Lower leg skin (tissue), 4 donors: Measurements from ENCODE around the gene SLIT3. TPM values are rescaled to one million over a fixed set of nuclear protein-coding genes. Genes with fewer than 3 reads are reported as not detected.

Source experiments
- DNase-seq, 2 donors: peaks; one replicate each; pipeline ENCODE4 v3.0.0-alpha.2; 2019; ENCODE audit warnings: low spot score in 2 of 2
- H3K4me3 ChIP-seq: fragments of 200-600 bp; sonication (generic); 2 replicates; pipeline ENCODE4 v1.5.1; 2017; ENCODE audit warnings: mild to moderate bottlenecking, low read depth; ENCODE audit not compliant: poor library complexity, severe bottlenecking
- CTCF ChIP-seq, 3 donors: fragments of 450-650 bp; IDR thresholded peaks; one replicate each; pipeline ENCODE4 v1.5.1; 2016; ENCODE audit warnings: antibody characterized with exemption in 3 of 3, mild to moderate bottlenecking in 3 of 3, moderate library complexity in 2 of 3
- POLR2A ChIP-seq, 2 donors: fragments of 450-650 bp; IDR thresholded peaks; one replicate each; pipeline ENCODE4 v1.6.1; 2016 to 2017; ENCODE audit warnings: antibody characterized with exemption in 2 of 2, mild to moderate bottlenecking in 1 of 2, moderate library complexity in 1 of 2
- WGBS, 2 donors: methylation state at CpG; one replicate each; pipeline ENCODE4 v1.1.5; 2018; 5-methylcytosine and 5-hydroxymethylcytosine counted together
- intact Hi-C: fragments of 100-400 bp; cut with DNase I; formaldehyde crosslinking; loops from one replicate; pipeline ENCODE4 v1.15.0; 2023; ENCODE audit warnings: low total_unique reads
- total RNA-seq, 4 donors: library from RNA; depleted of rRNA; stranded (reverse); fragments of >200 nt; gene quantifications; one replicate each; pipeline ENCODE4 v1.1.0, GENCODE V29; 2016

Gene SLIT3
- total RNA-seq, 4 donors from 2014 or later = 12.4 to 66.0 (median 22.8) TPM

DNA sequence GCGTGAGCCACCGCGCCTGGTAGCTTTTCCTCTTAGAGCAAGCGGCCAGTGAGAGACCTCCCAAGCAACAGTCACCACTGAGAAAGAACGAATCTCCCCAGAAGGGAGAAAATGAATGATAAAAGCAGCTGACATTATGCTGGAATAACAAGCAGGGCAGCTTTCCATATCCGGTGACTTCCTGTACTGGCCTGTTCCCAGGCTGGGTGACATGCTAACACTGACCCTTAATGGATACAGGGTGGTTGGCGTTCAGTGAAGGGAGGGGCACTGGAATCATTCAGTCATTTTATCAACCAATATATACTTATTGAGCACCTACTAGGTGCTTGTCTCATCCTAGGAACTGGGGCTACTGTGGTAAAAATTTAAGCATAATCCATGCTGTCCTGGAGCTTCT is 364.4 kb downstream of the SLIT3 start:
- intact Hi-C loops = no loop called here
- DNase-seq = no peak
- WGBS, 2 donors = 77% methylated on average over 7 of the region's 7 CpGs
- TF ChIP-seq POLR2A (IDR thresholded peaks at IDR 0.05) = no peak
- no peak for TF ChIP-seq CTCF (IDR thresholded peaks at IDR 0.05)
- no peak overlapping the region for H3K4me3 ChIP-seq

DNA sequence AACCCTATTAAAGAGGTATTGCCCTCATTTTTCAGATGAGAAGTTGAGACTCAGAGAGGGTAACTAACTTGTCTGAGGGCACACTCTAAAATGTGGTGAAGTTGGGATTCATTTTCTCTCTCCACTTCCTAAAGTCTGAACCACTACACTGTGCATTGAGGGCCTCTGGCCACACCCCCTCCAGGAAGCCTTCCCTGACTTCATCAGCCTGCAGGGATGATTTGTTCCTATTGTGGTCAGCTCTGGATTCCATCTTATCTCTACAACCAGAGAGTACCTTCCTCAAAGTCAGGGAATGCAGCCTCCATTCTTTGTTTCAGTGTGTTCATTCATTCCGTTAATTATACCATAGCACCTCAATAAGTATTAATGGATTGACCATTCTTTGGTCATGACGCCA is 365.8 kb downstream of the SLIT3 start:
- no peak overlapping the region for H3K4me3 ChIP-seq
- 97 to 100% methylated on average over 2 of the region's 2 CpGs for WGBS, 2 donors
- DNase-seq = no peak
- intact Hi-C loops = no loop called here
- TF ChIP-seq CTCF (IDR thresholded peaks at IDR 0.05) = no peak
- TF ChIP-seq POLR2A (IDR thresholded peaks at IDR 0.05) = no peak

DNA sequence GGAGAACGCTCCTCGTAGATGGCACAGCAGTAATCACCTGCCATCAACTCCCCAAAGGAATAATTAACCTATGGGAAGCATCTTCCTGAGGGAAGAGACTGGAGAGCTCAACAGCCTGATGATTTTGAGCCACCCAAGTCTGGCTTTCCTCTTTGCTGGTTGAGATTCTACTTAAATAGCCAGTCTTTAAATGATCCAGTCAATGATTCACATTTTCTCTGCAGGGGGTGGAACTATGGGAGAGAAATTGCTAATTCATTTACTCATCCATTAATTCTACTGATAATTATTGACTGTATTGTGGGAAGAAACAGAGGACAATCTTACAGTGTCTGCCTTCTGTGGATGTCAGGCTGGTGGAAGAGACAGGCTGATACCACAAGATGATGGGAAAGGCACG is 366.8 kb downstream of the SLIT3 start:
- intact Hi-C loops = no loop called here
- DNase-seq = no peak
- 84 to 92% methylated on average over 3 of the region's 3 CpGs for WGBS, 2 donors
- TF ChIP-seq POLR2A (IDR thresholded peaks at IDR 0.05) (no peak), CTCF (IDR thresholded peaks at IDR 0.05) (no peak)
- H3K4me3 ChIP-seq = no peak overlapping the region

DNA sequence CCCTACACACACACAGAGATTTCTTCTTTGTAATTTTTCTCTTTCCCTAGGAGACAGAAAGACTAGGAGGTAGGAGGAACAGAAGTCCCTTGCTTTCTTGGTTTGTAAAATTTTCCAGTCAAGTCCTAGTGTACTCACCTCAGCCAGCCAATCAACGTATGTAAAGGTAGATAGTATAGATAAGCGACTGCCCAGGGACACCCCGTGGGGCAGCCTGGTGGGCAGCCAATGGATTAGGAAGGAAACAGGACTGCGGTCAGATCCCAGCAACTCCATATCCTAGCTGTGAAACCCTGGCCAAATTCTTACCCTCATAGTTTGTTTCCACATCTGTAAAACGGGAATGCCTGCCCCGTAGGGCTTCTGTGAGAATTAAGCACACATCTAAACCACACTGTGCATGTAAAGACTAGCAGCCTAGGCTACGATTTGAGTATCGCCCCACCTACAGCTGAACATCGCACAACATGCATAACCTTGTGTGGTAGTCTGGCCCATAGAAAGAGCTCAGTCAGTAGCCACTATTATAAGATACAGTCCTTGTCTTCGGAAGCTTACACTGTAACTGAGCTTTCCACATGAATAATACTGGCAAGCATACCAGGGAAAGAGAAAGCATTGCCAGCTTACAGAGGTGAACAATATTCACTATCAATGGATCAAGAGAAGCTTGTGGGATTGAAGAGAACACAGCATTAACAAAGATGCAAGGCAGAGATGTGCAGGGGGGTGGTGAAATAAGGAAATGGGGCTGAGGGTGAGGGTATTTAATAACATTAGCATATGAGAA is 368.3 kb downstream of the SLIT3 start:
- 71 to 80% methylated on average over 10 of the region's 10 CpGs for WGBS, 2 donors
- DNase-seq = no peak
- TF ChIP-seq CTCF (IDR thresholded peaks at IDR 0.05) (no peak), POLR2A (IDR thresholded peaks at IDR 0.05) (no peak)
- intact Hi-C loops = no loop called here
- no peak overlapping the region for H3K4me3 ChIP-seq

DNA sequence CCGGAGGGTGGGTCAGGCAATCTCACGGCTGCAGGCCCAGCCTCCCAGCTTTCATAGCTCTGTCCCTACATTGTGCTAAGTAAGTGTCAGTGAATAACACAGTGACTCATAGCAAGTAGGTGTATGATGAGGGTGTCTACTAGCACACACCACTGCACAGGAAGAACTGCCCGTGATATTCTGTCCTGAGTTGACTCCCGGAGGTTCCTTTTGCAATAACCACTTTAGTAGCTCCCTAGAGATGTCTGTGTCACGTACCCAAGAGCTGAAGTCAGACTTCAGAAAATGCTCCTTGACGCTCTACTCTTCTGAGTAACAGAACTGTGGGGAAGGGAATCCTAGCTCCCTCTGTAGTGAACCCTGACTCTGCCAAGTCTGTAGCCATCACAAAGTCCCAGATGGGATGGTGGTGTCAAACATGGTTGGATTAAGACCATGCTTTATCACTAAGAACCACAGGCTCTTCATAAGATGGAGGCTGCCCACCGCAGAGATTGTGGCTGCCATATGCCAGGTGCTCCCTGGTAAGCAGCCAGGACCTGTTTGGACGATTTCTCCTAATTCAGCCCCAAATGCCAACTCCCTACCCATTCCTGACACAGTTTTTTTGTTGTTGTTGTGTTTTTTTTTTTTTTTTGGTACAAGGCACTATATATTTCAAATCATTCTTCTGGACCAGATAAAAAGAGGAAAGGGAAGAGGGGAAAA is 369.1 kb downstream of the SLIT3 start:
- DNase-seq = peak in 1 of 2 donors; percentile 35
- intact Hi-C loops = no loop called here
- no peak for TF ChIP-seq CTCF (IDR thresholded peaks at IDR 0.05)
- TF ChIP-seq POLR2A (IDR thresholded peaks at IDR 0.05) = no peak
- 62 to 64% methylated on average over 8 of the region's 8 CpGs for WGBS, 2 donors
- H3K4me3 ChIP-seq = no peak overlapping the region
